Neural progenitor cell (in vitro differentiated cells): ENCODE data around the gene MUSTN1.

Experiments
- CTCF ChIP-seq: fragments of 200-600 bp; sonication (generic); IDR thresholded peaks from 2 replicates; pipeline ENCODE4 v1.5.1; 2017; ENCODE audit warnings: antibody characterized with exemption, mild to moderate bottlenecking
- EZH2phosphoT487 ChIP-seq: fragments of 200-600 bp; sonication (generic); IDR thresholded peaks from 2 replicates; pipeline ENCODE4 v1.6.1; 2017; ENCODE audit warnings: antibody characterized with exemption

GRCh38 chr3:52788890-52789745, 45.7 kb downstream of the MUSTN1 start:
- TF ChIP-seq CTCF = no peak
- TF ChIP-seq EZH2phosphoT487 = no peak
